Left cardiac atrium (tissue), 4 donors: ENCODE data around the gene CLEC16A. TPM values are rescaled to one million over a fixed set of nuclear protein-coding genes. Genes with fewer than 3 reads are reported as not detected.

Experiments
- ATAC-seq, 2 donors: fragments of 200-7000 bp; cut with Tn5 transposase; one replicate each; pipeline ENCODE4 v1.9.1; 2020; ENCODE audit warnings: mild to moderate bottlenecking in 2 of 2, moderate library complexity in 2 of 2
- DNase-seq: peaks from one replicate; pipeline ENCODE4 v3.0.0-alpha.2; 2020
- intact Hi-C, 2 donors: fragments of 100-400 bp; cut with DNase I; formaldehyde crosslinking; loops; one replicate each; pipeline versions ENCODE4 v1.14.1 to v1.15.1; 2022 to 2023
- total RNA-seq, 2 donors: library from RNA; stranded (reverse); fragmentation: NEBNext Ultra II Directional; extraction: Animal tissue kit (Norgen Biotek cat#: 25700); gene quantifications; one replicate each; pipeline ENCODE4 v1.2.1, GENCODE V29; 2021
- donor health status: DM: no; HTN: yes; CAD: no.
- donor health status: DM: no; HTN: yes; CAD: no; lungs with severe emphysema.
- donor health status: DM: yes; HTN: yes; CAD: no.
- donor health status: Dilated cardiomyopathy.

The CLEC16A gene
- total RNA-seq, 2 donors from 2014 or later, result 25.5 to 30.2 TPM

- DNase-seq, result no peak
- intact Hi-C loops, result no loop called here
- ATAC-seq, result no peak
Observed at GRCh38 chr16:10999300-10999699, 54.9 kb downstream of the CLEC16A start.

GRCh38 chr16:11001611-11002010 lies 57.2 kb downstream of the CLEC16A start:
- intact Hi-C loops, result no loop called here
- no peak for ATAC-seq
- no peak for DNase-seq

GRCh38 chr16:11003141-11003540 lies 58.8 kb downstream of the CLEC16A start:
- intact Hi-C loops, result no loop called here
- ATAC-seq, result no peak
- DNase-seq, result no peak

- intact Hi-C loops, result no loop called here
- DNase-seq, result no peak
- no peak for ATAC-seq
Observed at GRCh38 chr16:11004351-11004750, 60.0 kb downstream of the CLEC16A start.

- ATAC-seq (peak in 1 of 2 donors; percentile 49), DNase-seq (no peak)
- intact Hi-C loops, result no loop called here
Observed at GRCh38 chr16:11004973-11005610, 60.7 kb downstream of the CLEC16A start.

- ATAC-seq (no peak), DNase-seq (no peak)
- intact Hi-C loops, result no loop called here
Observed at GRCh38 chr16:11005611-11005975, 61.2 kb downstream of the CLEC16A start.

GRCh38 chr16:11006656-11007055 lies 62.3 kb downstream of the CLEC16A start:
- no peak for ATAC-seq
- no peak for DNase-seq
- intact Hi-C loops, result no loop called here

GRCh38 chr16:11007714-11008280 lies 63.4 kb downstream of the CLEC16A start:
- intact Hi-C loops, result no loop called here
- no peak for DNase-seq
- ATAC-seq, result no peak

- intact Hi-C loops, result no loop called here
- DNase-seq, result no peak
- no peak for ATAC-seq
Observed at GRCh38 chr16:11009027-11009755, 64.8 kb downstream of the CLEC16A start.

GRCh38 chr16:11010575-11011221 lies 66.3 kb downstream of the CLEC16A start:
- DNase-seq (peak; percentile 39), ATAC-seq (peak; percentile 64 to 87)
- intact Hi-C loops, result no loop called here

- no peak for DNase-seq
- peak in 1 of 2 donors; percentile 36 for ATAC-seq
- intact Hi-C loops, result no loop called here
Observed at GRCh38 chr16:11011326-11011725, 67.0 kb downstream of the CLEC16A start.

GRCh38 chr16:11012841-11013240 lies 68.5 kb downstream of the CLEC16A start:
- intact Hi-C loops, result no loop called here
- ATAC-seq, result no peak
- no peak for DNase-seq

GRCh38 chr16:11014136-11014535 lies 69.8 kb downstream of the CLEC16A start:
- ATAC-seq, result no peak
- intact Hi-C loops, result no loop called here
- no peak for DNase-seq

- no peak for DNase-seq
- ATAC-seq, result no peak
- intact Hi-C loops, result no loop called here
Observed at GRCh38 chr16:11015076-11015475, 70.7 kb downstream of the CLEC16A start.

GRCh38 chr16:11015607-11016006 lies 71.2 kb downstream of the CLEC16A start:
- ATAC-seq (no peak), DNase-seq (no peak)
- intact Hi-C loops, result no loop called here

GRCh38 chr16:11016524-11016988 lies 72.2 kb downstream of the CLEC16A start:
- ATAC-seq, result no peak
- no peak for DNase-seq
- intact Hi-C loops, result no loop called here

- intact Hi-C loops, result no loop called here
- peak in 1 of 2 donors; percentile 85 for ATAC-seq
- peak; percentile 69 for DNase-seq
Observed at GRCh38 chr16:11016993-11017392, 72.6 kb downstream of the CLEC16A start.

GRCh38 chr16:11017499-11017898 lies 73.1 kb downstream of the CLEC16A start:
- no peak for ATAC-seq
- intact Hi-C loops, result no loop called here
- DNase-seq, result no peak

- DNase-seq (no peak), ATAC-seq (peak in 1 of 2 donors; percentile 25)
- intact Hi-C loops, result no loop called here
Observed at GRCh38 chr16:11020388-11020787, 76.0 kb downstream of the CLEC16A start.
